HepG2 (cell line): ENCODE results near the gene PROC. TPM values are rescaled to one million over a fixed set of nuclear protein-coding genes. Genes with fewer than 3 reads are reported as not detected.

Source experiments
- ATF6 ChIP-seq: sonication (generic); formaldehyde crosslinking; conservative IDR thresholded peaks from 2 replicates; pipeline ENCODE4 v1.4.0; 2020; ENCODE audit warnings: missing genetic modification reagents
- CBFB ChIP-seq: sonication (generic); formaldehyde crosslinking; IDR thresholded peaks from 2 replicates; pipeline ENCODE4 v1.4.0; 2020; ENCODE audit warnings: missing genetic modification reagents
- FOXK1 ChIP-seq: sonication (generic); formaldehyde crosslinking; IDR thresholded peaks from 2 replicates; pipeline ENCODE4 v1.4.0; 2020; ENCODE audit warnings: low read depth, missing genetic modification reagents, borderline replicate concordance
- MEIS1 ChIP-seq: sonication (generic); formaldehyde crosslinking; IDR thresholded peaks from 2 replicates; pipeline ENCODE4 v1.9.0; 2021; ENCODE audit warnings: mild to moderate bottlenecking, missing genetic modification reagents, moderate library complexity, borderline replicate concordance
- MIXL1 ChIP-seq: IDR thresholded peaks from 2 replicates; pipeline ENCODE4 v1.6.1; 2016
- POLR2AphosphoS5 ChIP-seq: IDR thresholded peaks from 2 replicates; pipeline ENCODE4 v1.6.1; 2012; ENCODE audit warnings: low read depth, low read length
- RELA ChIP-seq: sonication (generic); formaldehyde crosslinking; IDR thresholded peaks from 2 replicates; pipeline ENCODE4 v1.4.0; 2020; ENCODE audit warnings: missing genetic modification reagents
- TFDP2 ChIP-seq: sonication (generic); formaldehyde crosslinking; IDR thresholded peaks from 2 replicates; pipeline ENCODE4 v1.4.0; 2020; ENCODE audit warnings: missing genetic modification reagents
- U2AF1 ChIP-seq: fragments of 200-400 bp; formaldehyde crosslinking; optimal IDR thresholded peaks from 2 replicates; pipeline ENCODE3; 2017; ENCODE audit warnings: mild to moderate bottlenecking, low read depth, low read length
- ZBTB37 ChIP-seq: sonication (generic); formaldehyde crosslinking; IDR thresholded peaks from 2 replicates; pipeline ENCODE4 v1.4.0; 2020; ENCODE audit warnings: mild to moderate bottlenecking, missing genetic modification reagents
- ZBTB46 ChIP-seq: sonication (generic); formaldehyde crosslinking; IDR thresholded peaks from 2 replicates; pipeline ENCODE4 v1.4.0; 2020; ENCODE audit warnings: mild to moderate bottlenecking, missing genetic modification reagents, borderline replicate concordance
- ZMAT5 ChIP-seq: sonication (generic); formaldehyde crosslinking; IDR thresholded peaks from 2 replicates; pipeline ENCODE4 v1.5.0; 2020; ENCODE audit warnings: mild to moderate bottlenecking, low read depth, missing genetic modification reagents, borderline replicate concordance
- ZNF281 ChIP-seq: sonication (generic); formaldehyde crosslinking; IDR thresholded peaks from 2 replicates; pipeline ENCODE4 v1.4.0; 2020; ENCODE audit warnings: missing genetic modification reagents, borderline replicate concordance
- ZNF761 ChIP-seq: sonication (generic); formaldehyde crosslinking; conservative IDR thresholded peaks from 2 replicates; pipeline ENCODE4 v1.4.0; 2020; ENCODE audit warnings: mild to moderate bottlenecking, missing genetic modification reagents
- ZNF770 ChIP-seq: sonication (generic); formaldehyde crosslinking; IDR thresholded peaks from 2 replicates; pipeline ENCODE4 v1.5.0; 2020; ENCODE audit warnings: mild to moderate bottlenecking, missing genetic modification reagents
- polyA plus RNA-seq, 8 experiments: library from polyadenylated mRNA; depleted of rRNA in 3 of 8; stranded (reverse) in 7 of 8; unstranded in 1 of 8; fragments of >200 nt; fragmentation: Illumina TruSeq in 4 of 8; extraction: Trizol in 4 of 8; gene quantifications; 2 replicates each; pipeline versions ENCODE4 v1.2.1 to v1.2.3, GENCODE V29; 2011 to 2016; ENCODE audit warnings: low read depth in 4 of 8, missing spikeins in 1 of 8, mixed read lengths in 1 of 8; ENCODE audit not compliant: insufficient read depth in 1 of 8
- total RNA-seq, 5 experiments: library from RNA; depleted of rRNA; stranded (reverse); fragments of >200 nt; fragmentation: Illumina TruSeq; extraction: Trizol; gene quantifications; 2 replicates each; pipeline ENCODE4 v1.2.3, GENCODE V29; 2016; ENCODE audit warnings: low read depth in 1 of 5

PROC gene
- total and polyA plus RNA-seq, 2 of the 13 experiments (the other 11 are each of a cell fraction or from before 2014, with no cell fraction given), result 134 to 185 TPM

GRCh38 chr2:127414638-127415592 is 3.3 kb upstream of the PROC start (continued):
- TF ChIP-seq CBFB (CRISPR knock-in tag), result no peak
- no peak for TF ChIP-seq ZMAT5 (CRISPR knock-in tag)
- TF ChIP-seq POLR2AphosphoS5, result no peak
- TF ChIP-seq ZNF770 (CRISPR knock-in tag), result no peak
- 0 out of 2 replicates have a peak, but pooled peaks have one; percentile 38 for TF ChIP-seq ATF6
- peak; percentile 67; the same call in 1 of the 2 replicates for TF ChIP-seq MEIS1 (CRISPR knock-in tag)
- no peak for TF ChIP-seq RELA
- peak; percentile 49; the same call in 1 of the 2 replicates for TF ChIP-seq MIXL1 (CRISPR knock-in tag)
- TF ChIP-seq U2AF1, result no peak
- no peak for TF ChIP-seq ZBTB46
- TF ChIP-seq FOXK1 (CRISPR knock-in tag), result no peak; the same call in 1 of the 2 replicates
- TF ChIP-seq ZBTB37 (CRISPR knock-in tag), result peak; percentile 55; the same call in 1 of the 2 replicates
- no peak; the same call in 1 of the 2 replicates for TF ChIP-seq ZNF281
- peak; percentile 42; the same call in 1 of the 2 replicates for TF ChIP-seq ZNF761 (CRISPR knock-in tag)
- no peak for TF ChIP-seq TFDP2
